ENCODE results near the gene HOXD11.

HOXD11 gene

DNA sequence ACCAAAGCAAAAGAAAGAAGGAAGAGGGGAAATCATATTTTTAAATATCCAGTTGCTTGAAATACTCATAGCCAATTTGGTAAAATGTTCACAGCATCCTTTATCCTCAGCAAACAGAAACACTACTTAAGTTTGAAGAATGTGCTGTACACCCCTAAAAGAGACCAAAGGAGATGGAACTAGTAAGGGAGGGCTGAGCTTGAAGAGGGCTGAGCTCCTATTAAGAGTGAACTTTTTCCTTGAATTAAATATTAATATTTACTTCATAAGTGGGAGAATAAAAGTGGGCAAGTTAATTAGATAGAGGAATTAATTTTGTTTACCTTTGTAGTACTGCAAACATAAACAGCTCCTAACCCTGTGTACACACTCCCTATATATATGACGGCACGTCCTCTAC is 30.3 kb upstream of the HOXD11 start:
- in situ Hi-C loops (cut with HindIII; ENCODE audit: low sequenced_read_pairs) = loop anchor here (25.0 kb wide), 1 partner anchor 1164 kb away; no protein-coding TSS in a partner anchor
- no peak overlapping the region for H3K4me3 ChIP-seq (ENCODE audit: low read depth, low read length)
- DNase-seq (ENCODE audit: low read depth) = no peak
- TF ChIP-seq, protein P1, sequence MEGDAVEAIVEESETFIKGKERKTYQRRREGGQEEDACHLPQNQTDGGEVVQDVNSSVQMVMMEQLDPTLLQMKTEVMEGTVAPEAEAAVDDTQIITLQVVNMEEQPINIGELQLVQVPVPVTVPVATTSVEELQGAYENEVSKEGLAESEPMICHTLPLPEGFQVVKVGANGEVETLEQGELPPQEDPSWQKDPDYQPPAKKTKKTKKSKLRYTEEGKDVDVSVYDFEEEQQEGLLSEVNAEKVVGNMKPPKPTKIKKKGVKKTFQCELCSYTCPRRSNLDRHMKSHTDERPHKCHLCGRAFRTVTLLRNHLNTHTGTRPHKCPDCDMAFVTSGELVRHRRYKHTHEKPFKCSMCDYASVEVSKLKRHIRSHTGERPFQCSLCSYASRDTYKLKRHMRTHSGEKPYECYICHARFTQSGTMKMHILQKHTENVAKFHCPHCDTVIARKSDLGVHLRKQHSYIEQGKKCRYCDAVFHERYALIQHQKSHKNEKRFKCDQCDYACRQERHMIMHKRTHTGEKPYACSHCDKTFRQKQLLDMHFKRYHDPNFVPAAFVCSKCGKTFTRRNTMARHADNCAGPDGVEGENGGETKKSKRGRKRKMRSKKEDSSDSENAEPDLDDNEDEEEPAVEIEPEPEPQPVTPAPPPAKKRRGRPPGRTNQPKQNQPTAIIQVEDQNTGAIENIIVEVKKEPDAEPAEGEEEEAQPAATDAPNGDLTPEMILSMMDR (IDR thresholded peaks at IDR 0.05; ENCODE audit: low read depth, low read length, missing control alignments) = no peak

GRCh38 chr2:176078541-176079284 is 28.4 kb upstream of the HOXD11 start:
- TF ChIP-seq, protein P1 (IDR thresholded peaks at IDR 0.05; ENCODE audit: low read depth, low read length, missing control alignments) = no peak

GRCh38 chr2:176079285-176079830 is 27.7 kb upstream of the HOXD11 start:
- DNase-seq (ENCODE audit: low read depth) = no peak
- no peak overlapping the region for H3K4me3 ChIP-seq (ENCODE audit: low read depth, low read length)
- TF ChIP-seq, protein P1 (IDR thresholded peaks at IDR 0.05; ENCODE audit: low read depth, low read length, missing control alignments) = no peak
- in situ Hi-C loops (cut with HindIII; ENCODE audit: low sequenced_read_pairs) = loop anchor here (25.0 kb wide), 1 partner anchor 1167 kb away; no protein-coding TSS in a partner anchor

More at GRCh38 chr2:176078541-176079284, 28.4 kb upstream of the HOXD11 start:
- DNase-seq (ENCODE audit: low read depth) = no peak
- H3K4me3 ChIP-seq (ENCODE audit: low read depth, low read length) = no peak overlapping the region
- in situ Hi-C loops (cut with HindIII; ENCODE audit: low sequenced_read_pairs) = loop anchor here (25.0 kb wide), 1 partner anchor 1166 kb away; no protein-coding TSS in a partner anchor

- in situ Hi-C loops (cut with HindIII; ENCODE audit: low sequenced_read_pairs) = loop anchor here (25.0 kb wide), 1 partner anchor 1168 kb away; no protein-coding TSS in a partner anchor
- DNase-seq (ENCODE audit: low read depth) = no peak
- TF ChIP-seq, protein P1 (IDR thresholded peaks at IDR 0.05; ENCODE audit: low read depth, low read length, missing control alignments) = peak; percentile 63
- no peak overlapping the region for H3K4me3 ChIP-seq (ENCODE audit: low read depth, low read length)
Measured at GRCh38 chr2:176079831-176080539, 27.1 kb upstream of the HOXD11 start.

DNA sequence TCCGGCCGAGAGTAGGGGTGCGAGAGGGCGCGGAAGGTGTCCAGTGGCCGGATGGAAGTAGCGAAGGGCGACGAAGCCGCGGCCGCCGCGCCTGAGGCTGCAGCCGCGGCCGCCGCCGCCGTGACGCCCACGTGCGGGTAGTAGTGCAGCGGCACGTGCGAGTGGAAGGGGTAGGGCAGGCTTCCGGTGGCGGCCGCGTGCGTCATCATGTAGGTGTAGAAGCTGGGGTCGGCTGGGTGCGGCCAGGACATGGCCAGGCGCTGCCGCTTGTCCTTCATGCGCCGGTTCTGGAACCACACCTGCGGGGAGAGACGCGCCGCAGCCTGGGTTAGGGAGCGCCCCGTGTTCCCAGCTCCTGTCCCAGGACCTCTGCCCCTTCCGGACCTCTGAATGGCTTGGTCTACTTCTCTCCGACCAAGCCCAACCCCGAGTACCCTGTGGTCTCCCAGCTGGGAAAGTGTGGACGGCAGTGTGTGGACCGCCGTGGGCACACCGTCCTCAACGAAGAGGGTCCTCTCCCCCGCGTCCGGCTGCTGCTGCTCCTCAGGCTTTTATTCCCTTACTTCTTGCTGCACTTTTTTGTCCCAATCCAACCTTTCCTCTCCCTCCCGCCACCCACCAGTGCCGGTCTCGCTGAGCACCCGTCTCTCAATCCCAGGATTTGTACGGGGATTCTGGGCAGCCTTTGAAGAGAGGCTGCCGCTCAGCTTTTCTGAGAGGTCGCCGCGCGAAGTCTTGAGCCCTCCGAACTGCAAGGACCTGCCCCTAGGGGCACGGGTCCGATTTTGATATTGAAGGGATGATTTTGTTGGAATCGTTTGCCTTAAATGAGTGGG is 26.3 kb upstream of the HOXD11 start:
- DNase-seq (ENCODE audit: low read depth) = no peak
- no peak overlapping the region for H3K4me3 ChIP-seq (ENCODE audit: low read depth, low read length)
- TF ChIP-seq, protein P1 (IDR thresholded peaks at IDR 0.05; ENCODE audit: low read depth, low read length, missing control alignments) = no peak
- in situ Hi-C loops (cut with HindIII; ENCODE audit: low sequenced_read_pairs) = loop anchor here (25.0 kb wide), 1 partner anchor 1168 kb away; no protein-coding TSS in a partner anchor

All from astrocyte of the cerebellum (primary cell).